GM13977 (cell line): Measurements from ENCODE around the gene KCNIP2.
A peak's percentile ranks its signal among the peaks of the same experiment; 100 is the strongest.

ENCODE experiments used
- DNase-seq: peaks from one replicate; pipeline ENCODE4 v3.0.0; 2012; ENCODE audit warnings: low spot score
- in situ Hi-C: fragments of 300-500 bp; cut with MboI; formaldehyde crosslinking; loops from one replicate; pipeline ENCODE4 v1.12.0; 2022; ENCODE audit warnings: low sequenced_read_pairs, low pct_unique_long_range_greater_than_20kb, mixed read lengths, inconsistent platforms; ENCODE audit not compliant: unreplicated experiment
- TF ChIP-seq, protein P1 (sequence below): IDR thresholded peaks from 2 replicates; pipeline ENCODE4 v1.5.1; 2012; ENCODE audit warnings: mild to moderate bottlenecking, control low read depth; ENCODE audit not compliant: insufficient read depth; ENCODE audit errors: extremely low read depth, missing control alignments

The KCNIP2 gene

GRCh38 chr10:101840741-101841453 is 2.7 kb downstream of the KCNIP2 start:
- TF ChIP-seq, protein P1, sequence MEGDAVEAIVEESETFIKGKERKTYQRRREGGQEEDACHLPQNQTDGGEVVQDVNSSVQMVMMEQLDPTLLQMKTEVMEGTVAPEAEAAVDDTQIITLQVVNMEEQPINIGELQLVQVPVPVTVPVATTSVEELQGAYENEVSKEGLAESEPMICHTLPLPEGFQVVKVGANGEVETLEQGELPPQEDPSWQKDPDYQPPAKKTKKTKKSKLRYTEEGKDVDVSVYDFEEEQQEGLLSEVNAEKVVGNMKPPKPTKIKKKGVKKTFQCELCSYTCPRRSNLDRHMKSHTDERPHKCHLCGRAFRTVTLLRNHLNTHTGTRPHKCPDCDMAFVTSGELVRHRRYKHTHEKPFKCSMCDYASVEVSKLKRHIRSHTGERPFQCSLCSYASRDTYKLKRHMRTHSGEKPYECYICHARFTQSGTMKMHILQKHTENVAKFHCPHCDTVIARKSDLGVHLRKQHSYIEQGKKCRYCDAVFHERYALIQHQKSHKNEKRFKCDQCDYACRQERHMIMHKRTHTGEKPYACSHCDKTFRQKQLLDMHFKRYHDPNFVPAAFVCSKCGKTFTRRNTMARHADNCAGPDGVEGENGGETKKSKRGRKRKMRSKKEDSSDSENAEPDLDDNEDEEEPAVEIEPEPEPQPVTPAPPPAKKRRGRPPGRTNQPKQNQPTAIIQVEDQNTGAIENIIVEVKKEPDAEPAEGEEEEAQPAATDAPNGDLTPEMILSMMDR = peak; percentile 99
- peak; percentile 92 for DNase-seq
- in situ Hi-C loops = loop anchor here (10.0 kb wide), 1 partner anchor 54 kb away; no protein-coding TSS in a partner anchor

GRCh38 chr10:101840102-101840684 is 3.4 kb downstream of the KCNIP2 start:
- DNase-seq = peak; percentile 40
- in situ Hi-C loops = loop anchor here (10.0 kb wide), 1 partner anchor 55 kb away; no protein-coding TSS in a partner anchor
- TF ChIP-seq, protein P1 = no peak

GRCh38 chr10:101839416-101840063 is 4.1 kb downstream of the KCNIP2 start:
- in situ Hi-C loops = loop anchor here (5.0 to 10.0 kb wide), 2 partner anchors 55 to 173 kb away; no protein-coding TSS in a partner anchor
- TF ChIP-seq, protein P1 = no peak
- DNase-seq = peak; percentile 85

DNA sequence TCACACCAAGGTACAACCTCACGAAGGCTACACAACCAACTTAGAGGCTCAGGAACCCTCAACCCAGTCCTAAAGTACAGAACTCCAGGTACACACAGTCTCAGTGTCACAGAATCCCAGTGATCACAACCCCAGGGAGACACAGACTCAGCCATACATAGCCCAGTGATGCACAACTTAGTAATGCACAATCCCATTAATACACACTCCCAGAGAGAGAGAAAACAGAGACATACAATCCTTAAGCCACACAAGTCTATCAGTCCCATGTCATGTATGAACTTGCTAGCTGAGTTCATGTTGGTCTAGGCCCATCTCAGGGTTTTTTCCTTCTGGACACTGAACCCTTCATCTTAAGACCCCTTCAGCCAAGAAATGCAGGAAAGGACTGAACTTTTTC is 4.6 kb downstream of the KCNIP2 start:
- DNase-seq = peak; percentile 9
- in situ Hi-C loops = loop anchor here (5.0 kb wide), 1 partner anchor 173 kb away; no protein-coding TSS in a partner anchor
- TF ChIP-seq, protein P1 = no peak

DNA sequence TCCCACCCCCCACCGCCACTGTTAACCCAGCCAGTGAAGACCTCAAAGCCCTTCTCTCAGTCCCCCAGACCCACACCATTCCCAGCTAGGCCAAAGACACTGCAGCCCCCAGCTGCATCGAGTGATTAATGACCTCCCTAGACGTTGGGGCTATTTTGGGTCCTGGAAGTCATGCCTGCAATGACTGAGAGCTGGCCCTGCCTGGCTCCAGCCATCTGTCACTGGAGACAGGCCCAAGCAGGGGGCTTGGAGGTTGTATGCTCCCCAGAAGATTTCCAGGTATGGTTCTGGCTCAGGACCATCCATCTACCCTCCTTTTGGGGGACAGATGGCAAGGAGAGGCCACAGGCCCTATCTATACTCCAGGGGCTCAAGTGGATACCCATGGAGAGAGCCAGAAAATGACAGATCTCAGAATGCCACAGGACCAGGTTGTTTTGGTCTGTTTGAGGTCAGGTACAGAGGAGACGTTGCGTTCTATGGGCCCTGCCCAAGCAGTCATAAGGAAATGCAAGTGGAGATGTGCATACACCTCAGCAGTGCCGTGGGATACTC is 5.1 kb downstream of the KCNIP2 start:
- TF ChIP-seq, protein P1 = no peak
- no peak for DNase-seq
- in situ Hi-C loops = loop anchor here (5.0 kb wide), 1 partner anchor 174 kb away; no protein-coding TSS in a partner anchor

- no peak for DNase-seq
- TF ChIP-seq, protein P1 = no peak
- in situ Hi-C loops = loop anchor here (5.0 kb wide), 1 partner anchor 175 kb away; no protein-coding TSS in a partner anchor
Observed at GRCh38 chr10:101837748-101838147, 5.9 kb downstream of the KCNIP2 start.
